SK-N-MC (cell line): Measurements from ENCODE around the gene SAPCD1.

ENCODE experiments used
- EZH2 ChIP-seq: fragments of 200-600 bp; sonication (generic); IDR thresholded peaks from one replicate; pipeline ENCODE4 v1.6.1; 2017; ENCODE audit warnings: antibody characterized with exemption
- POLR2AphosphoS5 ChIP-seq: IDR thresholded peaks from 2 replicates; pipeline ENCODE4 v1.6.1; 2012; ENCODE audit warnings: mild to moderate bottlenecking, low read depth, low read length, borderline replicate concordance

DNA sequence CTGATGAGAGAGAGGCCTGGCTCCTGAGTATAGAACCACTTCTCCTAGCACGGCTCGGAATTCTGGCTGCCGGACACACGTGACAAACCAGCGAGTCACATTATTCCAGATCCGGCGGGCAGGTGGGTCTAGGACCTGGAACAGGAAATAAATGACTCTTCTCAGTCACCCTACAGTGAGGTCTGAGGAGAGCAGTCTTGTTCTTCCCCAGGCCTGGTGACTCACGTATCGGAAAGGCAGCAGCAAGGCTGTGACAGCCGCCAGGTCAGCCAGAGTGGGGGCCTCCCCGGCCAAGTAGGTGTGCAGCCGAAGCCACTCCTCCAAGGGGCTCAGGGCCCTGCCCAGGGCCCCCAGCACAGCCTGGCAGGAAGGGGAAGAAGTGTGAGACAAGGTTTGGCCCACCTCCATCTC lies 30.3 kb downstream of the SAPCD1 start:
- TF ChIP-seq POLR2AphosphoS5 = no peak
- no peak for TF ChIP-seq EZH2
